ENCODE measurements around the gene MANEAL.

The MANEAL gene

DNA sequence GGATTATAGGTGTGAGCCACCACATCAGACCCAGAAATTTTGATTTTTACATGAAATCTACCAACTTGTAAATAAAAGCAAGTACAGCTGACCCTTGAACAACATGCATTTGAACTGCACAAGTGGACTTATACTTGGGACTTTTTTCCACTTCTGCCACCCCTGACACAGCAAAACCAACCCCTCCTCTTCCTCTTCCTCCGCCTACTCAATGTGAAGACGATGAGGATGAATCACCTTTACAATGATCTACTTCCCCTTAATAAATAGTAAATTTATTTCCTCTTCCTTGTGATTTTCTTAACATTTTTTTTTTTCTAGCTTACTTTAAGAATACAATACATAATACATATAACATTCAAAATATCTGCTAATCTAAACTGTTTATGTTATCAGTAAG, 31.9 kb downstream of the MANEAL start:
- DNase-seq (ENCODE audit: low read depth in 2 of 2), result no peak

DNA sequence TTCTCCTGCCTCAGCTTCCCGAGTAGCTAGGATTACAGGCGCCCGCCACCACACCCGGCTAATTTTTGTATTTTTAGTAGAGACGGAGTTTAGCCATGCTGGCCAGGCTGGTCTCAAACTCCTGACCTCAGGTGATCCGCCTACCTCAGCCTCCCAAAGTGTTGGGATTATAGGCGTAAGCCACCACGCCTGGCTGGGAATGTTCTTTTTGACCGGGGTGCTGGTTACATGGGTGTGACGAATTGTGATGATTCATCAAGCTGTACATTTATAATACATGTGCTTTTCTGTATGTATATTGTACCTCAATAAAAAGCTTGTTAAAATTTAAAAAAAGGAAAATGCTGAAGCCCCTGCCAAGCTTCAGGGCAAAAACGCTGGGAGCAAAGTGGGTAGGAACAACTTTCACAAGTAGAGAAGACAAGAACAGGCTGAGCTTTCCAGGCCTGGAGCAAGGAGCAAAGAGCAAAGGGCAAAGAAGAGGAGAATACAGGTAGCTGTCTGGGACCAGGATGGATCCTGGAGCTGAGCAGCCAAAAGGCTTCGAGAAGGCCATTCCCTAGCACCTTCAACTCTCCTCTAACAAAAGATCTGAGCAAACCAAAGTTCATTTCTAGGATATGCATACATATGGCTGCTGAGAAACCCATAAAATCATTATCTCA, 34.9 kb downstream of the MANEAL start:
- no peak for DNase-seq (ENCODE audit: low read depth in 2 of 2)

DNA sequence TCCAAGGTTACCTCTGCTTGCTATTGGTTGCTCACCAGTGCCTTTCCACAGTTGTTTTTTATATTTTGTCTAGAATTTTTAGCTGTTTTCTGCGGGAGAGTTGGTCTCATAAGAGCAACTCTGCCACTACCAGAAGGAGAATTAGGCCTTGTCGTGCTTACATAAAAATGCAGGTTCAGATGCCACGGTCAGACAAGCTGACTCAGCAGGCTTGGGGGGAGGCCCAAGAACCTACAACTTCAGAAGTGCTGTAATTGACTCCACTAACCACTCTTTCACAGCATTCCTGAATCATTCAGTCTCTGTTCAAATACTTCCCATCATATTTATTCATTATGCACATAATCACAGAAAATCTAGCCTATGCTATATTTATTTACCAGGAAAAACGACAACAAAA, 37.5 kb downstream of the MANEAL start:
- DNase-seq (ENCODE audit: low read depth in 2 of 2), result no peak

DNA sequence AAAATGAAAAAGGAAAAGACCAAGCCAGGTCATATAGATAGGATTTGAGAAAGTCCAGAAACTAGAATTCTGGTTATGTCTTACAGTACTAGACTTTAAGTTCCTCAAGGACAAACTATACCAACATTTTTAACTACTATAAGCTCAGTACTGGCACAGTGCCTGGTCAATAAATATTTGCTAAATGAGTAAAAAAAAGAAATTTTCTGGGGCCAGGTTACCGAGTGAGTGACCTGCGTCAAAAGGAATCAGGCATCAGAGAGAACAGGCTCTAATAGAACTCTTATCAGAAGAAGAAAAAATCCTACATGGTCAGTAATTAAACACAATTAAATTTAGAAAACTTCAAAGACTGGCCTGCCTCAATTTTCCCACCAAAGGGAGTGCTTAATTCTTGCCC, 38.2 kb downstream of the MANEAL start:
- DNase-seq (ENCODE audit: low read depth in 2 of 2), result no peak

- DNase-seq (ENCODE audit: low read depth in 2 of 2), result no peak
These were observed 43.1 kb downstream of the MANEAL start for GRCh38 chr1:37836788-37837187.

DNA sequence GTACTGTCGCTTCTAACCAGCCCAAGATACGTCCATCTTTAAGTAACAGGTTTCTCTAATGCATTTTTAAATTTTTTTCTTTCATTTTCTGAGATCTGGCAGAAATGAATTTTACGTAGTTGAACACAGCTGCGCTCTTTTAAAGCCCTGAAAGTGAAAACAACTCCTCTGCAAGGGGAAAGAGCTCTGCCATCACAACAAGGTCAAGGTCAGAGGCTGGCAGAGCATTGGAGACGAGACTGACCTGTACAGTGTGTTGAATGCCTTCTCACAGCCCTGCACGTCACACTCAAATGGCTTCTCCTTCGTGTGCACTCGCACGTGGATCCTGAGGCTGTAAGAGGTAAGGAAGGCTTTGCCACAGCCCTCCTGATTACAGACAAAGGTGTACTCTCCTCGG, 46.0 kb downstream of the MANEAL start:
- no peak for DNase-seq (ENCODE audit: low read depth in 2 of 2)

DNA sequence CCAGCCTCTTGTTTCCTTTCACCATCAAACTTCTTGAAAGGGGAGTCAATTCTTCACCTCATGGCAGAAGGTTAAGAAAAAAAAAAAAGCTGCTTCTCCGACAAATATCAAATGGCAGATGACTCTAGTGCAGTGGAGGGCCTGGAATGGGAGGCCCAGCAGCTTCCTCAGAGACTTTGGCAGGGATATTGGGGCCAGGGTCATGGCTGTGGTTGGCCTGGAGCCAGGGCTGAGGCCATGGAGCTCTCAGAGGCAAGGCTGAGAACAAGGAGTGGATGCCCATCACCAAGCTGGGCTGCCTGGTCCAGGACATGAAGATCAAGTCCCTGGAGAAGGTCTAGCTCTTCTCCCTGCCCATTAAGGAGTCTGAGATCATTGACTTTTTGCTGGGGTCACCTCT, 47.1 kb downstream of the MANEAL start:
- no peak for DNase-seq (ENCODE audit: low read depth in 2 of 2)

- no peak for DNase-seq (ENCODE audit: low read depth in 2 of 2)
These were observed 48.0 kb downstream of the MANEAL start for GRCh38 chr1:37841652-37842051.

DNA sequence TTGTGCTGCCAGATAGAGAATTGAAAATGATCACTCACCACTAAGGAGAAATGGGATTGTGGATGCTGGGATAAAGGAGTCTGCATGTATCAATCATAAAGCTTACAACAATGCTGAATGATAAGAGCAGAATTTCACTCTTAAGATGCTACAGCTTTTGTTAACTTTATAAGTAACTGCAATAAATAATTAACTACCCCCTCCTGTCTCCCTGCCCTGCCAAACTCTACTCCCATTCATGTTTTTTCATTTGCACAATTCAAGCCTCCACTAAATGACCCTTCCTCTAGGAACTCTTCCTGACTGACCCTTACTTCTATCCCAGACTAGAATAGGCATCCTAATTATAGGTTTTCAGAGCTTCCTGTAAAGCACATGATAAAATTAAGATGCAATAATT, 50.9 kb downstream of the MANEAL start:
- DNase-seq (ENCODE audit: low read depth in 2 of 2), result no peak

DNA sequence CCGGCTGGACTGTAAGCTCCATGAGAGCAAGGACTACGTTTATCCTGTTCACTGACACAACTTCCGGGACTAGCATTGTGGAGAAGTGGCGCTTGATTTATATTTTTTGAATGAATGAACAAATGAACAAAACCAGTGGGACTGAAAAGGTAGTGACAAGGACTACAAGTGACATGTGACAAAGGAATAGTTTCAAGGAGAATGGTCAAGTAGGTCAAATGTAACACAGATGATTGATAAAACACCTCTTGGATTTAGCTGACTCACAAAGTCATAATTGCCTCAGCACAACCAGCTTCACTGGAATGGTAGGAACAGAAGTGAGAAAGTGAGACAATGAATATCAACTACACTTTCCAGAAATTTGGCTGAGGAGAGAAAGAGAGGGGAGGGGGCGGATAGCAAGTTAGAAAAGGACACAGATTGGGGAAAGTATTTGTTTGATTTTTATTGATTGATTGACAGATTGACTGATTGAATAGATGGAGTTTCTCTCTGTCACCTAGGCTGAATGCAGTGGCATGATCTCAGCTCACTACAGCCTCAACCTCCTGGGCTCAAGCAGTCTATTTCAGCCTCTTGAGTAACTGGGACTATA, 51.5 kb downstream of the MANEAL start:
- DNase-seq (ENCODE audit: low read depth in 2 of 2), result no peak

DNA sequence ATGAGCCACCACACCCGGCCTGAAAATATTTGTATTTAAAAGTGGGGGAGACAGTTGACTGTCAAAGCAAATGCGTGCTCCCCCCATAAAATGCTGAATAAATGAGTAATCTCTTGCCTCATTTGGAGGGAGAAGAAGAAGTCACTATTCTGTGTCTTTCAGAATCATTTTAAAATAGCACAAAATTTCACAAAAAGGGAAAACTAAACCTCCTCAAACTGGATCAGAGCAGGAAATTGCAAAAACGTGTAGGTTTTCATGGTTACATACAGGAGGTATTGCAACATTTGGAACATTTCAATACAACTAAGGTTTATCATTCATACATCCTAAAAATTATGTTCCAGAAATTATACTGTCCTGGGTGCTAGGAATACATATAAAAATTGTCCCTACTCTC, 52.1 kb downstream of the MANEAL start:
- DNase-seq (ENCODE audit: low read depth in 2 of 2), result no peak

GRCh38 chr1:37846647-37847339, 53.1 kb downstream of the MANEAL start:
- DNase-seq (ENCODE audit: low read depth in 2 of 2), result no peak

- DNase-seq (ENCODE audit: low read depth in 2 of 2), result no peak
These were observed 55.8 kb downstream of the MANEAL start for GRCh38 chr1:37849480-37849879.

DNA sequence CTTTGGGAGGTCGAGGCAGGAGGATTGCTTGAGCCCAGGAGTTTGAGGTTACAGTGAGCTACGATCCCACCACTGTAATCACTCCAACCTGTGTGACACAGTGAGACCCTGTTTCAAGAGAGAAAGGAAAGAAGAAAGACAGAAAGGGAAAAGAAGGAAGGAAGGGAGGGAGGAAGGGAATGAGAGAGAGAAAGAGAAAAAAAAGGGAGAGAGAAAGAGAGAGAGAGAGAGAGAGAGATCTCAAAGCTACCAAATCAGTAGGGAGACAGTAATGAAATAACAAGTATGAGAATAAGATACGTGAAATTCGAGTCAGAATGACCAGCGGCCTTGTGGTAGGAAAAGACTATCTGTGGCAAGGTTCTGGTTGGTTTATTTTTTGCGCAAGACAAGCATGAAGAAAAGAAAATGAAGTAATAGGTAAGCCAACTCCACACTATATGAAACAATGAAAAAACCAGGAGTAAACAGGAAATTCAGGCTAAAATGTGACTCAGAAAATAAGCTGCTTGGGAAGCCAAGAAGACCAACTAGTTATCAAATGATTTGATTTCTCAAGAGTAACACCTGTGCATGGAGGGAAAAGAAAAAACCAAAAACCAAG, 56.8 kb downstream of the MANEAL start:
- no peak for DNase-seq (ENCODE audit: low read depth in 2 of 2)

Measured in fibroblast of skin of left biceps (primary cell).